ENCODE results near the gene PHLDA2.

DNA sequence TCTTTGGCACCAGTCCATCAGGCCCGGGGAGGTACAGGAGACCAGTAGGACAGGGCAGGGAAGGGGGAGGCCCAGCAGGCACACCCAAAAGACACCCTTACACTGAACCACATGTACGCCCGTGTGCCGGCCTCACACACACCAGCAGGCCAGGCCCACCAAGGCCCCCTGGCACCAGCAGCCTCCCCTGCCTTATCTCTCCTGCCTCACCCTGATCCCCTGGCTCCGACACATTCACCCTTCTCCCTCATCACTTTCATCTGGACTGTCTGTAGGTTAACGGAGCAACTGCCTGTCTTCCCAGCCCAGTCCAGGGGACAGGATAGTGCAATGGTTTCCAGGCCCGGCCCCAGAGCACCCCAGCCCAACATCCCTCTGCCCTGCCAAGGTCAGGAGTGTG is 48.6 kb downstream of the PHLDA2 start:
- TF ChIP-seq POLR2AphosphoS5 (IDR thresholded peaks at IDR 0.05) = no peak
- TF ChIP-seq, protein P1, sequence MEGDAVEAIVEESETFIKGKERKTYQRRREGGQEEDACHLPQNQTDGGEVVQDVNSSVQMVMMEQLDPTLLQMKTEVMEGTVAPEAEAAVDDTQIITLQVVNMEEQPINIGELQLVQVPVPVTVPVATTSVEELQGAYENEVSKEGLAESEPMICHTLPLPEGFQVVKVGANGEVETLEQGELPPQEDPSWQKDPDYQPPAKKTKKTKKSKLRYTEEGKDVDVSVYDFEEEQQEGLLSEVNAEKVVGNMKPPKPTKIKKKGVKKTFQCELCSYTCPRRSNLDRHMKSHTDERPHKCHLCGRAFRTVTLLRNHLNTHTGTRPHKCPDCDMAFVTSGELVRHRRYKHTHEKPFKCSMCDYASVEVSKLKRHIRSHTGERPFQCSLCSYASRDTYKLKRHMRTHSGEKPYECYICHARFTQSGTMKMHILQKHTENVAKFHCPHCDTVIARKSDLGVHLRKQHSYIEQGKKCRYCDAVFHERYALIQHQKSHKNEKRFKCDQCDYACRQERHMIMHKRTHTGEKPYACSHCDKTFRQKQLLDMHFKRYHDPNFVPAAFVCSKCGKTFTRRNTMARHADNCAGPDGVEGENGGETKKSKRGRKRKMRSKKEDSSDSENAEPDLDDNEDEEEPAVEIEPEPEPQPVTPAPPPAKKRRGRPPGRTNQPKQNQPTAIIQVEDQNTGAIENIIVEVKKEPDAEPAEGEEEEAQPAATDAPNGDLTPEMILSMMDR (IDR thresholded peaks at IDR 0.05) = no peak
